CD4-positive, alpha-beta T cell treated with Interleukin-1 beta for 1 hour (primary cell): ENCODE data around the gene VPS36.
"Not testable (repeated sequence)": the region's sequence is repeated elsewhere in the genome, so short reads cannot be mapped to it uniquely, and the experiment has no call there.

Experiments used
- DNase-seq, 2 donors: peaks; one replicate each; pipeline ENCODE4 v3.0.0-alpha.2; 2020 to 2022

Gene VPS36

GRCh38 chr13:52374389-52374788, 76.0 kb downstream of the VPS36 start:
- DNase-seq = no peak

DNA sequence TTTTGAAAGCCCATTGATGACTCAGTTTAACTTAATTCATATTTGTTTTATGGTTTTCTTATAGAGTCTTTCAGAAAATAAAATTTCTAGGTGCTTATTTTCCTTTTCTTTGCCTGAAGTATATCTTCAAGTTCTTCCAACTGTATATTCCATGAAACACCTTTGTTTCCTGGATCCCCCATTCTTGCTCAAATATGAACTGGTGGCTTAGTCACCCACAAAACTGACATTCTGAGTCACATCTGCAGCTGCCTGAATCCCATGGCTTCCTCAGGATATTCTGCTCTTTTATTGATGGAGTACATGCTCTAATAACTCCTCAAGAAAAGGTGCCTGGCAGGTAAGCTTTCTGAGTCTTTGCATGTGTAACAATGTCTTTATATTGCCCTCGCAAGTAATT, 77.2 kb downstream of the VPS36 start:
- DNase-seq = not testable (repeated sequence)

DNA sequence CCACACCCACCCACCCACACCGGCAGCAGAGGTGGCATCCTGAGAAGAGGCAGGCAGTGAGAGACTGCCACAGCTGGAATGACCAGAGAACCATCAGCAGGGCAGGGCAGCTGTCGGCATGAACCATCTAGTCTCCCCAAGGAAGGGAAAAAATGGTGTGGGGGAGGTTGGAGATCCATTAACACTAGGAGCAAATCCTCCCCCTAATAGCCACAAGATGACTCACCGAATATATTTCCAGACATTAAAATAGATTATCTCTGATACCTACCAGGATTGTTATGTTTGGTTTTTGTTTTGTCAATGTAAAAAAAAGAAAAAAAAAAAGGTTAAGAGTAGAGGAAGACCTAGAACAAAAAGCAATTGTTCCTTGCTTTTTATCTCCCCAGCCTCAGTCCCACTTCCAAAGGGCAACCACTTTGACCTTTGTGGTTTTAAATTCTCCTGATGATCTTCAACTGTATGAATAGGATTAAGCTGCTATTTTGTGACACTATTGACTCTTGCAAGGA, 78.6 kb downstream of the VPS36 start:
- DNase-seq = no peak

GRCh38 chr13:52366291-52366690, 84.1 kb downstream of the VPS36 start:
- no peak for DNase-seq
